ENCODE results near the gene CRYM. TPM values are rescaled to one million over a fixed set of nuclear protein-coding genes. Genes with fewer than 3 reads are reported as not detected.
"Not testable (repeated sequence)": the region's sequence is repeated elsewhere in the genome, so short reads cannot be mapped to it uniquely, and the experiment has no call there.

CRYM gene
- 3.2 TPM for total RNA-seq

DNA sequence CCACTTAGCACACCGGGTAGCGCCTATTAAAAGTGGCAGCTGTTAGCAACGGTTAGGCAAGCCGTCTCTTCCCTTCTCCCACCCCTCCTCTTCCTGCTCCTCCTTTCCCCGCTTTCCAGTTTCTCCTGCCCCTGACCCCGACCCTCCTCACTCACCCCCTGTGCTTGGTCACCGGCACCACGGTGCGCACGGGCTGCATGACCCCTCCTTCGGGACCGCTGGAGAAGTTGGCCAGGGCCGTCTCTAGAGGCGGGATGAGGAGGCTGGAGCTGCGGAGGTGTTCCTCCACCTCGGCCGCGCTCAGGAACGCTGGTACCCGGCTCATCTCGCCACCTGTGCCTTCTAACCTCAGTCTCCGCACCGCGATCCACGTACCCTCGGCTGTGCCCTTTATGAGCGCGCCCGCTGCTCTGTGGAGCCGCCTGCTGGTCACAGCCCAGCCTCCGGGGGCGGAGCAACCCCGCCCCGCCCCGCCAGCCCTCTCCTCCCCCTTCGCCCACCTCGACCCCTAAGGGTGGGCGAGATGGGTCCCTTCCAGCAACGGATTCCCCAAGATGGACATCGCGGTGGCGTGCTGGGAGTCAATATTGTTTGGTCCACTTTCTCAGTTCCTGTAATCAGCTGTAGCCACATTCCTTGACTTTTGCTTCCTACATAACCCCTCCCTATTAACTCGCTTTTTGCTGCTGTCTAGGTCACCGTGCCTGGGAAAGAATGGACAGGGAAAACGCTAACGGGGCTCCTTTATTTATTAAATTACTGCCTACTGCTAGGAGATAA is at the start of gene CRYM:
TSS of gene CRYM (minus strand) at position 364 of the 780 bp plus-strand sequence. CDS start at position 325, 39 bp downstream.
- no peak for DNase-seq

DNA sequence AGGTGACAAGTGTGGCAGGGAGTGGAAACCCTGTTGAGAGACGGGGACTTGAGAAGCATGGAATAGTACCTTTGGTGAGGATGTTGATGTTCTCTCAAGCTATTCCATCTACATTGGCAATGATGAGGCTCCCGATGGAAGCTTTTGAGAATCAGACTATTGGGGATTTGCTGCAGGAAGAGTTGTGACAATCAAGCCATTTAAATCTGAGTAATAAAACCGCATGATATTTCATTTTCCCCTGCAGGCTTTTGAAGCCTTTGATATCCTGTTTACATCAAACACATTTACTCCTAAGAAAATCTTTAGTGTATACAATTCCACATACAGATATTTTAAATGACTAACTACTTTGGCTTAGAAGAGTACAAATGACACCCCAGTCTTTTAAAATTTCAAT is 49.0 kb upstream of the CRYM start:
- DNase-seq, result no peak

DNA sequence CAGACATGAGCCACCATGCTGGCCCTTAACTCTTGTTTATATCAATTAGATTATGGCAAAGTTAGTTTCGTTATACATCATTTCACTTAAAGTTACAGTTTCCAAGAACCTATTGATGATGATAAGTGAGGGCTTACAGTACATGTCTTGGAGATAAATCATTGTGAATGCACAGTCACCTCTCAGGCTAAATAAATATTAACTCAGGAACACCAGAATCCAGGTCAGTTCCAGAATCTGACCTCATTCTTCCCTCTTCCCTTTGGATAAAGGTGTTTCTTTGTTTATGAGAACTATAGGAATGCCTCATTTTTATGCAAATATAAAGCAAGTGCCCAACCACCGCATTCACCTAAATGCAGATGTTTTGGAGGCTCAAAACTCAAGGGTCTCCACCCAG is 48.4 kb upstream of the CRYM start:
- no peak for DNase-seq

DNA sequence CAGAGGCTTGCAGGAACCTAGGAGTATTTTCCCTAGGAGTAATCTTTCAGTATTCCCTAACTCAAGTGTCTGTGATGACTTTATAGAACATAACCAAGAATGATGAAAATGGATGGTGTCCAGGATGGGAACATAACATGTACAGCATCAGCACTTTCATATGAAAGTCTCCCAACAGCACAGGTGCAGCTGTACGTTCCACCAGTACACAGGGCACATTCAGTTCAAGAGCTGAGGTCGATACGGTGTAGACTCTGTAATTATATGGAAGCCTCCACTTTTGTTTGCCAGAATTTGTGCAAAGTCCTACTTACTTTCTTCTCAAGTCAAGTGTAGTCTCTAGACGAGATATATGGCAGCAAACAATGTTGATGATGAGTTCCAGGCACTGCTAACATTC is 46.2 kb upstream of the CRYM start:
- no peak for DNase-seq

DNA sequence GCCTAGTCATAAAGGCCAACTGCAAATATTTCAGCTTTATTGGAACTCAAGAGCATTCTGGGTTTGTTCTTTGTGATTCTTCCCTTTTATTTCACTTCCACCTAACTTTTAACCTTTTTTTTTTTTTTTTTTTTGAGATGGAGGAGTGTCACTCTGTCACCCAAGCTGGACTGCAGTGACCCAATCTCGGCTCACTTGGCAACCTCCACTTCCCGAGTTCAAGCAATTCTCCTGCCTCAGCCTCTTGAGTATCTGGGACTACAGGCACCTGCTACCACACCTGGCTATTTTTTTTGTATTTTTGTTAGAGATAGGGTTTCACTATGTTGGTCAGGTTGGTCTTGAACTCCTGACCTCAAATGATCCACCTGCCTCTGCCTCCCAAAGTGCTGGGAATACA is 44.2 kb upstream of the CRYM start:
- not testable (repeated sequence) for DNase-seq

DNA sequence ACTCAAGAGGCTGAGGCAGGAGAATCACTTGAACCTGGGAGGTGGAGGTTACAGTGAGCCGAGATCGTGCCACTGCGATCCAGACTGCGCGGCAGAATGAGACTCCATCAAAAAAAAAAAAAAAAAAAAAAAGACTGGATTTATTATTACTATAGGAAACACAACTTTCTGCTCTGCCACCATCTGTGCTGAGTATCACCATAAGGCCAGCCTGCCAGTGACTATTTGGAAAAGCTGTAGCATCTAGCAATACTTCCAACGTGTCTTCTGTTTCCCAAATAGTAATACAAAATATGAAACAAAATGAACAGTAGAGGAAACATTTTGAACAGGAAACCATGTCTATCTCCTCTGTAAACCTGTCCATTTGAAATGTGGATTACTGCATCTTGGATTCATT is 43.6 kb upstream of the CRYM start:
- DNase-seq, result no peak

DNA sequence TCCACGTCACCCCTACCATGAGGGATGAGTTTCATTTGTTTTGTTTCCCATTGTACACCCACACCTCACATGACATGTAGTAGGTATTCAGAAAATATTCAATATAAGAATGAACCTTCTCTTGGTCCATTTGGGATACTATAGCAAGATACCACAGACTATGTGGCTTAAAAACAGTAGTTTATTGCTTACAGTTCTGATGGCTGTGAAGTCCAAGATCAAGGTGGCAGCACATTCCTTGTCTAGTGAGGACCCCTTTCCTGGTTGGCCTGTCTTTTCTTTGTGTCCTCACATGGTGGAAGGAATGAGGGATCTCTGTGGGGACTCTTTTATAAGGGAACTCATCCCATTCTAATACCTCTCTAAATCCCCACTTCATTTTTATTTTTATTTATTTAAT is 36.2 kb upstream of the CRYM start:
- DNase-seq, result no peak

DNA sequence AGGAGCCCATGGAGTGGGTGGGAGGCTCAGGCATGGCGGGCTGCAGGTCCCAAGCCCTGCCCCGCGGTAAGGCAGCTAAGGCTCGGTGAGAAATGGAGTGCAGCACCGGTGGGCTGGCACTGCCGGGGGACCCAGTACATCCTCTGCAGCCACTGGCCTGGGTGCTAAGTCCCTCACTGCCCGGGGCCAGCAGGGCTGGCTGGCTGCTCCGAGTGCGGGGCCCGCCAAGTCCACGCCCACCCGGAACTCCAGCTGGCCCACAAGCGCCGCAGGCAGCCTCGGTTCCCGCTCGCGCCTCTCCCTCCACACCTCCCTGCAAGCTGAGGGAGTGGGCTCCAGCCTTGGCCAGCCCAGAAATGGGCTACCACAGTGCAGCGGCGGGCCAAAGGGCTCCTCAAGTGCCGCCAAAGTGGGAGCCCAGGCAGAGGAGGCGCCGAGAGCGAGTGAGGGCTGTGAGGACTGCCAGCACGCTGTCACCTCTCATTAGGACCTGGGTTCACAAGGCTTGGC is 34.8 kb upstream of the CRYM start:
- DNase-seq, result not testable (repeated sequence)

DNA sequence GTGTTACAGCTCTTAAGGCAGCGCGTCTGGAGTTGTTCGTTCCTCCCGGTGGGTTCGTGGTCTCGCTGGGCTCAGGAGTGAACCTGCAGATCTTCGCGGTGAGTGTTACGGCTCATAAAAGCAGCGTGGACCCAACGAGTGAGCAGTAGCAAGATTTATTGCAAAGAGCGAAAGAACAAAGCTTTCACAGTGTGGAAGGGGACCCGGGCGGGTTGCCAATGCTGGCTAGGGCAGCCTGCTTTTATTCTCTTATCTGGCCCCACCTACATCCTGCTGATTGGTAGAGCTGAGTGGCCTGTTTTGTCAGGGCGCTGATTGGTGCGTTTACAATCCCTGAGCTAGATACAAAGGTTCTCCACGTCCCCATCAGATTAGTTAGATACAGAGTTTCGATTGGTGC is 34.0 kb upstream of the CRYM start:
- not testable (repeated sequence) for DNase-seq

DNA sequence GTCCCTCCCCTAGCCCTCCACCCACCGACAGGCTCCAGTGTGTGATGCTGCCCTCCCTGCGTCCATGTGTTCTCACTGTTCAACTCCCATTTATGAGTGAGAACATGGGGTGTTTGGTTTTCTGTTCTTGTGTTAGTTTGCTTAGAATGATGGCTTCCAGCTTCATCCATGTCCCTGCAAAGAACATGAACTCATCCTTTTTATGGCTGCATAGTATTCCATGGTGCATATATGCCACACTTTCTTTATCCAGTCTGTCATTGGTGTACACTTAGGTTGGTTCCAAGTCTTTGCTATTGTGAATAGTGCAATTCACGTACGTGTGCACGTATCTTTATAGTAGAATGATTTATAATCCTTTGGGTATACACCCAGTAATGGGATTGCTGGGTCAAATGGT is 28.6 kb upstream of the CRYM start:
- DNase-seq, result not testable (repeated sequence)

DNA sequence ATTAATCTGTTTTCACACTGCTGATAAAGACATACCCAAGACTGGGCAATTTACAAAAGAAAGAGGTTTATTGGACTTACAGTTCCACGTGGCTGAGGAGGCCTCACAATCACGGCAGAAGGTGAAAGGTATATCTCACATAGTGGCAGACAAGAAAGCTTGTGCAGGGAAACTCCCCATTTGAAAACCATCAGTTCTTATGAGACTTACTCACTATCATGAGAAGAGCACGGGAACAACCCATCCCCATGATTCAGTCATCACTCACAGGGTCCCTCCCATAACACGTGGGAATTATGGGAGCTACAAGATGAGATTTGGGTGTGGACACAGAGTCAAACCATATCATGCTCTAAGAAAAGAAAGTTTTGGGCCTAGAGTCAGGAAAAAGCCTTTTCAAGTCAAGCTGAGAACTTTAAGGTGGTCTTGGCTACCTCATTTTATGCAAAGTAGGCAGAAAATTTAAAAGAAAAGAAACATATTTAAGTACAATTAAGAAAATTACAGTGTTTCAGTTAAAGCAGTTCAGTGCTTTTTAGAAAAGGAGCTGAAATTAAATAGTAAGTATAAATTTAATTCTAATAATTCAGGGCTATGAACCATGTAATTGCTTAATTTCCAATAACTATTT is 24.9 kb upstream of the CRYM start:
- DNase-seq, result no peak

DNA sequence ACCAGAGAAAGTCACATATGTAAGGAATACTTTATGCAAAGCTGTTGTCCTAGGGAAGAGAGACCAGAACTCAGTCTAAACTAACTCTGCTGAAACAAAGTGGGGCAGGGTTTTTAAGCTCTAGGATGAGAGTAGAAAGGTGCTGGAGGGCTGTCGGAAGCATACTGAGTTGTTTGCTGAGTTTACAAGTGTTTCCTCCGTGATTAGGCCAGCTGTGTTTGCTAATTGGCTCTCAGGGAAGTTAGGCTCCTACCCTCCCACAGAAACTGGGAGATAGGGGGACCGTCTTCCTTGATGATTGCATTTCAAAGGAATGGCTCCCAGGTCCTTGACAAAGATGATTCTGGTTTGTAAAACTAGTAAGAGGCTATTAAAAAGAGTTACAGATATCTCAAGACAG is 24.4 kb upstream of the CRYM start:
- no peak for DNase-seq

DNA sequence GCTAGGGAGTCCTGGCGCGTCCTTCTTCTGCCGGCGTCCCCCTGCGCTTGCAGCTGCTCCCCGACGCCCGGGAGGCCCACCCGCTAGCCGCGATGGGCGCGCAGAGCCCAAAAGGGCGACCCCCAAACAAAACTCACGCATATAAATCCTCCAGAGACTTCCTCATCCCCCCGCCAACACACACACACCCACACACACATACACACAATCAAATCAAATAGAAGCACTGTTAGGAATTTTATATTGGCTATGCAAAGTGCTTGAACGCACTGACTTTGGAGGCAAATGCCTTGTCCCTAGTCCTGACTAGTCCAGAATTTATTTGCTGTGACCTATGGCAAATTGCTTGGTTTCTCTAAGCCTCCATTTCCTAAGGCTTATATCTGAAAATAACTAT is 23.8 kb upstream of the CRYM start:
- no peak for DNase-seq

DNA sequence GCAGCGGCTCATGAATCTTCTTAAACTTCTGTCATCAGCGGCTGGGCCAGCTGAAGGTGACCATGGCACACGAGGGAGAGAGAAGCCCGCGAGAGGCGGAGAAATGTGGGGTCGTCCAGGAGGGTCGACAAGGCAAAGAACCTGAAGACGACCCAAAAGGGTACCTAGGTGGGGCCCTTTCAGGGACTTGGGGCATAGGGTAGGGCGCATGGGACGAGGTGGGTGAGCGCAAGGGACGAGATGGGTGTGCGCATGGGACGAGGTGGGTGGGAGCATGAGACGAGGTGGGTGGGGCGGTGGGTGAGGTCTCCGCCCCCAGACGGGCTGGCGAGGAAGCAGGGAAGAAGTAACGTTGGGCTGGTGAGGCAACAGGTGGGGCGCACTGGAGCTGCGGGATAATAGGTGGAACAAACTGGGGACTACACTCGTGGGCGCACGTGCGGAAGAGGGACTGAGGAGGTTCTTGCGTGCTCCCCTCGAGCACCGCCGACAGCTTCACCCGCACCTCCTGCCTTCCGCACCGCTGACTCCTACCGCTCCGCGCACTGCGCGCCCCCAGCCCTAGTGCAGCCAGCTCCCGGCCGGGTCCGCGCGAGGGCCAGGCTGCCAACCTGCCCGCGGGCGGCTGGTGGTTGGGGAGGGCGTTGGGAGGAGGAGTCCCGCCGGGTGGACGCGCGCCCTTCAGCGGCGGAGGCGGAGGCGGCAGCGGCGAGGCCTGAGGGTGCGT is 23.2 kb upstream of the CRYM start:
- no peak for DNase-seq

DNA sequence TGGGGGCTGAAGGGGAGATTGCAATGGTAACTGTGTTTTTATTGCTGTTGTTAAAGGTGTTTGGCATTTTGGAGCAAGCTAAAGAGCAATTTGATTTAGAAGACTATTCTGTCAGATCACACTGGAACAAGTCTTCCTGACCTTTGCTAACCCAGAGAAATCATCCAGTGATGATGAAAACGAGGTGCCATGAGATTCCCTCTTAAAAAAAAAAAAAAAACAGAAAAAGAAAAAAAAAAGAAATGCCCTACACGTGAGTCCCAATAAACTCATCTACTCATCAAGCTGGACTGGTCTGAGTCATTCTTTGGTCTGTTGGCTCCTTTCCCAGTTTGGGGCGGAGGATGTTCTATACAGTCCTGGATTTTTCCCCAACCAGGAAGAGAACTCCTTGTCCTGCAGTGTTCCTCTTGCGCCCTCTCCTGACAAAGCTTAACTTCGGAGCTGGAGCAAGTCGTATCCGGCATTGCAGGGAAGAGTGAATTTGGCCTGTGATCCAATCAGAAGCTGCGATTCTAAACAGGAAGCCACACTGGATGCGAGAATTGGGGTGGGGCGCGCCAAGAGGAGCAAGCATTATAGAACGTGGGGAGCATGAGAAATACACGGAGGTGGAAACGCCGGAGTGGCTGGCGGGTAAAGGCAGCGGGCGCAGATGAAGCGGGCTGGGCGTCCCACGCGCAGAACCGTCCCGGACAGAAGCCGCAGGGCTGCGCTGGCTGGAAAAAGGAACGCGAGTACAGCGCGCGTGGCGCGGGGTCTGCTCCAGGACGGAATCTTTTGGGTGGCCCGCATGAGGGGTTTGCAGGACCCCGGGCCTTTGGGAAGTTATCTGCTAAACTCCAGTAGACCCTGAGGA is 22.4 kb upstream of the CRYM start:
- peak; percentile 98 for DNase-seq

DNA sequence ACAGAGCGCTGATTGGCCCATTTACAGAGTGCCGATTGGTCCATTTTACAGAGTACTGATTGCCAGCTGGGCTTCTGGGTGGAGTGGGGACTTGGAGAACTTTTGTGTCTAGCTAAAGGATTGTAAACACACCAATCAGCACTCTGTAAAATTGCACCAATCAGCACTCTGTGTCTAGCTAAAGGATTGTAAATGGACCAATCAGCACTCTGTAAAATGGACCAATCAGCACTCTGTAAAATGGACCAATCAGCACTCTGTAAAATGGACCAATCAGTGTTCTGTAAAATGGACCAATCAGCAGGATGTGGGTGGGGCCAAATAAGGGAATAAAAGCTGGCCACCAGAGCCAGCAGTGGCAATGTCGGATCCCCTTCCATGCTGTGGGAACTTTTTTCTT is 11.7 kb upstream of the CRYM start:
- DNase-seq, result not testable (repeated sequence)

DNA sequence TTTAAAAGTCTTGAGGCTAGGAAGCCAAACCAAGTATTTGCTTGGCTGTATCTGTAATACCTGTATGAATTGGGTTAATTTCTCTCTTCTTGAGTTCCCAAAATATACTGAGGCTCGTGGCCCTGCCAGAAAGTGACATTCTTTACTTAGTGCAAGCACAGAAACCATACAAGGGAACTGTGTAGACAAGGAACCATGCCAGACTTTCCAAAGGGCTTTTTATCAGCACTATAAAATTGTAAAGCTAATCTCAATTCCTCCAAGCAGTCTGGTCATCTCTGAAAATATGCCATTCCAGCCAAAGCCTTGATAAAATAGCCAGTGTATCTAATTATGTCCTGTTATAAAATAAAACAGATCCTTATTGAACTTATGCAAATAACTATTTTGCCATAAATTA is 7.2 kb upstream of the CRYM start:
- DNase-seq, result no peak

DNA sequence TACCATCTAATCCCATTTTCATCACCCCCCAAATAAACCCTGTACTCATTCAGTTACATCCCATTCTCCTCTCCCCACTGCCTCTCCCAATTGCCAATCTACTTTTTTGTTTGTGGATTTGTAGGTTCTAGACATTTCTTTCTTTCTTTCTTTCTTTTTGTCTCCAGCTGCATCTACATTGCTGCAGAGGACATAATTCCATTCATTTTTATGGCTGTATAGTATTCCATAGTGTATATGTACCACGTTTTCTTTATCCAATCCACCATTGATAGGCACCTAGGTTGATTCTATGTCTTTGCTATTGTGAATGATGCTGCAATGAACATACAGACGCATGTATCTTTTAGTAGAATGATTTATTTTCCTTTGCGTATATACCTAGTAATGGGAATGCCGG is 6.3 kb upstream of the CRYM start:
- DNase-seq, result no peak

DNA sequence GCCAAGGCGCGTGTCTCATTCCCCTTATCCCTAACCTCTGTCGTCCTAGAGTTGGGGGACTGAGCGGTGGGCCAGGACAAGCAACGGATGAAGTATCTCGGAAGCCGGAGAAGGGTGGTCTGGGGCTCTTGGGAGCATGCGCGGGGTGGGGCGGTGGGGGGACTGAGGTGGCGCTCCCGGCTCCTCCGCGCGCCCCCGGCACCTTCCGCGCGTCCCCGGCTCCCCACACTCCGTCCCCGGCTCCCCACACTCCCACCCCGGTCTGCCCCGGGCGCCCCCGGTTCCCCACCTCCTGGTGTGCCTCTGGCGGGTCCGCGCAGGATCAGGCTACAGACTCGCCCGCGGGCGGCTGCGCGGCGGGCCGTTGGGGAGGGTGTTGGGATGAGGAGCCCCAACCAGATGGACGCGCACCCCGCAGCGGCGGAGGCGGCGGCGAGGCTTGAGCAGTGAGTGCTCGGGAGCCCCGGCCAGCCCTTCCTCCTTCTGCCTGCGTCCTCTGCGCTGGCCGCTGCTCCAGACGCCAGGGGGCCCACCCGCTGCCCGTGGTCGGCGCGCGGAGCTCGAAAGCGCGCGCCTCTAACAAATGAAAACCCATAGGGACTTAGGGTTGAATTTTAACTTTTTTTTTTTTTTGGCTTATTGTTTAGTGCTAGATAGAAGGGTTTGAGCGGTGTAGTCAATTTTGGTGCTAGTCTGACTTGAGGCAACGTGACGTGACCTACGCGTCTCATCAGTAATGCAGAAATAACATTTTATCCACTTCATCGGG is 5.6 kb upstream of the CRYM start:
- no peak for DNase-seq

DNA sequence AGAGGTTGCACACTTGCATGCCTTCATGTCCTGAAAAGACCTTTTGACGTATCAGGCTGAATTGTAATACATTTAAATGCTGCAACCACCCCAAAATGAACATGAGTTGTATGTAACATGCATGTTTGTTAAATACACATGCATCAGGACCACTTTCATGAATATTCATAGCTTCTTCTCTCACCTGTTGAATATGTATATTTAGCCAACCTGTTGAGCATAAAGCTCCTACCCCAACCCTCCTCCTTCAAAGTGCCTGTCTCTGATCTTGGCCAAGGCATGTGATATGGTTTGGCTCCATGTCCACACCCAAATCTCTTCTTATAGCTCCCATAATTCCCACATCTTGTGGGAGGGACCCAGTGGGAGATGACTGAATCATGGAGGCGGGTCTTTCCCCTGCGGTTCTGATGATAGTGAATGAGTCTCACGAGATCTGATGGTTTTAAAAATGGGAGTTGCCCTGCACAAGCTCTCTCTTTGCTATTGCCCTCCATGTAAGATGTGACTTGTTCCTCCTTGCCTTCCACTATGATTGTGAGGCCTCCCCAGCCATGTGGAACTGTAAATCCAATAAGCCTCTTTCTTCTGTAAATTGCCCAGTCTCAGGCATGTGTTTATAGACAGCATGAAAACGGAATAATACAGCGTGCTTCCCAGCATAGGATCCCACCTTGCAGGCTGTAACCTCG is 3.8 kb upstream of the CRYM start:
- DNase-seq, result no peak

DNA sequence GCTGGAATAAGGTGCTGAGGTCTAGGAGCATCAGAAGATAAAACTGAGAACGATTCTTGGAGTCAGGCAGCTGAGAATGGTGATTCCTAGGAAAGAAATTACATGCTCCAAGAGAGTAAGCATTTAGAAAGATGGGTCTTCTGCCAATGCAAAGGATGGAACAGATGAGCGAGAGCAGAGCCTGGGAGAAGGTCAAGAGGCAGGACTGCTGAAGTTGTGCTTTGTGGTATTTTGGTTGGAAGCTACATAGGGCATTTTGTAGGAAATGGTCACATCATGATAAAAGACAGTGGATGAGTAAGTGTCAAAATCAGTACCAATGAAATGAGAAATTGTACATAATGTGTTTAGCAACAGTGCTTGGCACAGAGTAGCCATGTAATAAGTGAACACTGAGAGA is 1.4 kb upstream of the CRYM start:
- no peak for DNase-seq
